GM23338 (cell line): Measurements from ENCODE around the gene JKAMP. TPM values are rescaled to one million over a fixed set of nuclear protein-coding genes. Genes with fewer than 3 reads are reported as not detected.

Experiments used
- ATAC-seq: fragments of 200-7000 bp; cut with Tn5 transposase; 3 replicates; pipeline ENCODE4 v1.9.1; 2020
- DNase-seq: peaks from one replicate; pipeline ENCODE4 v3.0.0-alpha.2; 2015; ENCODE audit warnings: low spot score
- H2AFZ ChIP-seq: fragments of 200-600 bp; sonication (generic); 2 replicates; pipeline ENCODE4 v1.8.0; 2016; ENCODE audit warnings: antibody characterized with exemption, mild to moderate bottlenecking, moderate library complexity
- H3F3A ChIP-seq: fragments of 200-600 bp; sonication (generic); replicated peaks from 2 replicates; pipeline ENCODE4 v1.8.0; 2017; ENCODE audit warnings: antibody characterized with exemption, mixed run types, low read depth
- H3K27ac ChIP-seq: fragments of 200-600 bp; sonication (generic); 2 replicates; pipeline ENCODE4 v1.6.1; 2016; ENCODE audit warnings: low read depth
- H3K27me3 ChIP-seq: fragments of 200-600 bp; sonication (generic); 2 replicates; pipeline ENCODE4 v1.8.0; 2016; ENCODE audit warnings: mild to moderate bottlenecking, mixed run types, moderate library complexity; ENCODE audit not compliant: insufficient read depth
- H3K36me3 ChIP-seq: fragments of 200-600 bp; sonication (generic); 2 replicates; pipeline ENCODE4 v1.8.0; 2016; ENCODE audit warnings: mild to moderate bottlenecking; ENCODE audit not compliant: insufficient read depth
- H3K4me1 ChIP-seq: fragments of 200-600 bp; sonication (generic); 2 replicates; pipeline ENCODE4 v1.8.0; 2016; ENCODE audit warnings: mild to moderate bottlenecking, moderate library complexity; ENCODE audit not compliant: insufficient read depth
- H3K4me2 ChIP-seq: fragments of 200-600 bp; sonication (generic); 2 replicates; pipeline ENCODE4 v1.7.1; 2017; ENCODE audit warnings: mixed run types
- H3K4me3 ChIP-seq: fragments of 200-600 bp; sonication (generic); 2 replicates; pipeline ENCODE4 v1.6.1; 2016; ENCODE audit warnings: mixed run types
- H3K79me2 ChIP-seq: fragments of 200-600 bp; sonication (generic); replicated peaks from 2 replicates; pipeline ENCODE4 v1.8.0; 2017; ENCODE audit warnings: mild to moderate bottlenecking; ENCODE audit not compliant: insufficient read depth
- H3K9me2 ChIP-seq: fragments of 200-600 bp; sonication (generic); 2 replicates; pipeline ENCODE4 v1.8.0; 2017; ENCODE audit not compliant: insufficient read depth
- H4K20me1 ChIP-seq: fragments of 200-600 bp; sonication (generic); replicated peaks from 2 replicates; pipeline ENCODE4 v1.8.0; 2017; ENCODE audit warnings: mild to moderate bottlenecking; ENCODE audit not compliant: insufficient read depth
- H3K27ac Mint-ChIP-seq: 2 replicates; pipeline ENCODE4 v1.8.0; 2020; ENCODE audit warnings: inconsistent platforms, mild to moderate bottlenecking, moderate library complexity, mixed read lengths
- H3K27me3 Mint-ChIP-seq: 3 replicates; pipeline ENCODE4 v1.8.0; 2022; ENCODE audit warnings: low read depth, mild to moderate bottlenecking, moderate library complexity, mixed read lengths, inconsistent platforms; ENCODE audit not compliant: insufficient read depth, poor library complexity
- H3K36me3 Mint-ChIP-seq: 3 replicates; pipeline ENCODE4 v1.8.0; 2021; ENCODE audit warnings: low read depth, mild to moderate bottlenecking, inconsistent platforms, moderate library complexity, mixed read lengths
- H3K4me1 Mint-ChIP-seq: 3 replicates; pipeline ENCODE4 v1.8.0; 2020; ENCODE audit warnings: mild to moderate bottlenecking, inconsistent platforms, mixed read lengths
- H3K4me3 Mint-ChIP-seq: 3 replicates; pipeline ENCODE4 v1.8.0; 2021; ENCODE audit warnings: moderate library complexity, mild to moderate bottlenecking, inconsistent platforms, mixed read lengths
- H3K9me3 Mint-ChIP-seq: 3 replicates; pipeline ENCODE4 v1.8.0; 2020; ENCODE audit warnings: moderate library complexity, mild to moderate bottlenecking, inconsistent platforms, mixed read lengths
- CREB1 ChIP-seq: fragments of 250-450 bp; sonication (Bioruptor Pico); IDR thresholded peaks from 2 replicates; pipeline ENCODE4 v1.5.0; 2020; ENCODE audit warnings: low read depth, mild to moderate bottlenecking, moderate library complexity
- EZH2 ChIP-seq: fragments of 200-600 bp; sonication (generic); IDR thresholded peaks from one replicate; pipeline ENCODE4 v1.8.0; 2017; ENCODE audit warnings: antibody characterized with exemption, mild to moderate bottlenecking, low read depth; ENCODE audit not compliant: unreplicated experiment
- EZH2phosphoT487 ChIP-seq: fragments of 200-600 bp; sonication (generic); IDR thresholded peaks from one replicate; pipeline ENCODE4 v1.8.1; 2018; ENCODE audit warnings: antibody characterized with exemption; ENCODE audit not compliant: unreplicated experiment
- JUNB ChIP-seq: IDR thresholded peaks from one replicate; pipeline ENCODE4 v1.6.1; 2016; ENCODE audit warnings: antibody characterized with exemption; ENCODE audit not compliant: unreplicated experiment
- NANOG ChIP-seq: IDR thresholded peaks from 2 replicates; pipeline ENCODE4 v1.6.1; 2016; ENCODE audit warnings: antibody characterized with exemption, borderline replicate concordance
- POLR2AphosphoS5 ChIP-seq: IDR thresholded peaks from 2 replicates; pipeline ENCODE4 v1.6.1; 2016; ENCODE audit warnings: antibody characterized with exemption, low read depth
- STAT1 ChIP-seq: IDR thresholded peaks from one replicate; pipeline ENCODE4 v1.6.1; 2016; ENCODE audit warnings: antibody characterized with exemption; ENCODE audit not compliant: unreplicated experiment
- ZNF114 ChIP-seq: fragments of 250-450 bp; sonication (Bioruptor Pico); IDR thresholded peaks from 2 replicates; pipeline ENCODE4 v1.5.0; 2020; ENCODE audit warnings: mild to moderate bottlenecking, moderate library complexity
- ZNF331 ChIP-seq: fragments of 250-450 bp; sonication (Bioruptor Pico); IDR thresholded peaks from 2 replicates; pipeline ENCODE4 v1.5.0; 2020; ENCODE audit warnings: low read depth, mild to moderate bottlenecking, moderate library complexity
- polyA plus RNA-seq: library from polyadenylated mRNA; unstranded; fragments of >200 nt; fragmentation: Nextera tagmentation; extraction: Ambion mirVana; gene quantifications from 2 replicates; pipeline ENCODE4 v1.2.1, GENCODE V29; 2016
- total RNA-seq: library from RNA; depleted of rRNA; stranded (reverse); fragments of >200 nt; shearing (Covaris generic); gene quantifications from 2 replicates; pipeline ENCODE4 v1.2.3, GENCODE V29; 2014
- TF ChIP-seq, protein P1 (sequence below): fragments of 250-450 bp; sonication (Bioruptor Pico); IDR thresholded peaks from 2 replicates; pipeline ENCODE4 v1.5.0; 2020; ENCODE audit warnings: mild to moderate bottlenecking, moderate library complexity
- TF ChIP-seq, protein P2 (sequence below): IDR thresholded peaks from one replicate; pipeline ENCODE4 v1.6.1; 2018; ENCODE audit warnings: antibody characterized with exemption; ENCODE audit not compliant: unreplicated experiment
- TF ChIP-seq, protein P3 (sequence below), 2 experiments: fragments of 200-600 bp in 1 of 2; sonication (generic) in 1 of 2; conservative IDR thresholded peaks; 2 replicates each; pipeline versions ENCODE4 v1.5.1 to v1.6.1; 2016 to 2017; ENCODE audit warnings: antibody characterized with exemption in 2 of 2, low read depth in 2 of 2, mild to moderate bottlenecking in 2 of 2, moderate library complexity in 1 of 2
- TF ChIP-seq, protein P4 (sequence below): IDR thresholded peaks from 2 replicates; pipeline ENCODE4 v1.6.1; 2016; ENCODE audit warnings: antibody characterized with exemption

Gene JKAMP
- total and polyA plus RNA-seq, 2 experiments from 2014 or later = 31.6 to 66.8 TPM

DNA sequence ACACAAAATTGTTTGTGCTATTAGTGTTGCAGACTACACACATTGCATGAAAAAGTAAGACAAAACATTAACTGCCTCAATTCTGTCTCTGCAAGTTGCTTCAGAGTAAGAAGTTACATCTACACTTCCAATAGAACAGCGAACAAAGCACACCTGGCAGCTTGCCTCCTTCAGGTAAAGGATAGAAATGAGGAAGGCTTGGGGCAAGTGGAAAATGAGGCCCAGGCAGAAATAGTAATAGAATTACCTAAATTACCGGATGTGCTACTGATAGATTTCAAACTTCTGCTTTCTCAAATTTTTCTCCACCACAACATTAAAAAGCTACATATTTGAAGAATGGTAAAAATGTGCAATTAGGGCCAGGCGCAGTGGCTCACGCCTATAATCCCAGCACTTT lies 54.6 kb downstream of the JKAMP start:
- no peak overlapping the region for H3K4me3 Mint-ChIP-seq
- H3F3A ChIP-seq = no peaks in the 10 kb centered on the region
- H3K4me2 ChIP-seq = no peak overlapping the region
- peak overlapping the region; percentile 39; the same call in 1 of the 2 replicates for H2AFZ ChIP-seq
- H3K36me3 Mint-ChIP-seq = no peaks in the 10 kb centered on the region
- no peaks in the 10 kb centered on the region for H3K4me1 ChIP-seq
- H3K79me2 ChIP-seq = no peaks in the 10 kb centered on the region
- no peaks in the 10 kb centered on the region for H3K9me2 ChIP-seq
- no peaks in the 10 kb centered on the region for H4K20me1 ChIP-seq
- H3K27me3 Mint-ChIP-seq = no peaks in the 10 kb centered on the region
- H3K27ac Mint-ChIP-seq = no peak overlapping the region
- no peaks in the 10 kb centered on the region for H3K9me3 Mint-ChIP-seq
- no peak for DNase-seq
- no peak overlapping the region for H3K4me3 ChIP-seq
- no peak for TF ChIP-seq EZH2phosphoT487
- TF ChIP-seq NANOG = no peak
- TF ChIP-seq, protein P1, sequence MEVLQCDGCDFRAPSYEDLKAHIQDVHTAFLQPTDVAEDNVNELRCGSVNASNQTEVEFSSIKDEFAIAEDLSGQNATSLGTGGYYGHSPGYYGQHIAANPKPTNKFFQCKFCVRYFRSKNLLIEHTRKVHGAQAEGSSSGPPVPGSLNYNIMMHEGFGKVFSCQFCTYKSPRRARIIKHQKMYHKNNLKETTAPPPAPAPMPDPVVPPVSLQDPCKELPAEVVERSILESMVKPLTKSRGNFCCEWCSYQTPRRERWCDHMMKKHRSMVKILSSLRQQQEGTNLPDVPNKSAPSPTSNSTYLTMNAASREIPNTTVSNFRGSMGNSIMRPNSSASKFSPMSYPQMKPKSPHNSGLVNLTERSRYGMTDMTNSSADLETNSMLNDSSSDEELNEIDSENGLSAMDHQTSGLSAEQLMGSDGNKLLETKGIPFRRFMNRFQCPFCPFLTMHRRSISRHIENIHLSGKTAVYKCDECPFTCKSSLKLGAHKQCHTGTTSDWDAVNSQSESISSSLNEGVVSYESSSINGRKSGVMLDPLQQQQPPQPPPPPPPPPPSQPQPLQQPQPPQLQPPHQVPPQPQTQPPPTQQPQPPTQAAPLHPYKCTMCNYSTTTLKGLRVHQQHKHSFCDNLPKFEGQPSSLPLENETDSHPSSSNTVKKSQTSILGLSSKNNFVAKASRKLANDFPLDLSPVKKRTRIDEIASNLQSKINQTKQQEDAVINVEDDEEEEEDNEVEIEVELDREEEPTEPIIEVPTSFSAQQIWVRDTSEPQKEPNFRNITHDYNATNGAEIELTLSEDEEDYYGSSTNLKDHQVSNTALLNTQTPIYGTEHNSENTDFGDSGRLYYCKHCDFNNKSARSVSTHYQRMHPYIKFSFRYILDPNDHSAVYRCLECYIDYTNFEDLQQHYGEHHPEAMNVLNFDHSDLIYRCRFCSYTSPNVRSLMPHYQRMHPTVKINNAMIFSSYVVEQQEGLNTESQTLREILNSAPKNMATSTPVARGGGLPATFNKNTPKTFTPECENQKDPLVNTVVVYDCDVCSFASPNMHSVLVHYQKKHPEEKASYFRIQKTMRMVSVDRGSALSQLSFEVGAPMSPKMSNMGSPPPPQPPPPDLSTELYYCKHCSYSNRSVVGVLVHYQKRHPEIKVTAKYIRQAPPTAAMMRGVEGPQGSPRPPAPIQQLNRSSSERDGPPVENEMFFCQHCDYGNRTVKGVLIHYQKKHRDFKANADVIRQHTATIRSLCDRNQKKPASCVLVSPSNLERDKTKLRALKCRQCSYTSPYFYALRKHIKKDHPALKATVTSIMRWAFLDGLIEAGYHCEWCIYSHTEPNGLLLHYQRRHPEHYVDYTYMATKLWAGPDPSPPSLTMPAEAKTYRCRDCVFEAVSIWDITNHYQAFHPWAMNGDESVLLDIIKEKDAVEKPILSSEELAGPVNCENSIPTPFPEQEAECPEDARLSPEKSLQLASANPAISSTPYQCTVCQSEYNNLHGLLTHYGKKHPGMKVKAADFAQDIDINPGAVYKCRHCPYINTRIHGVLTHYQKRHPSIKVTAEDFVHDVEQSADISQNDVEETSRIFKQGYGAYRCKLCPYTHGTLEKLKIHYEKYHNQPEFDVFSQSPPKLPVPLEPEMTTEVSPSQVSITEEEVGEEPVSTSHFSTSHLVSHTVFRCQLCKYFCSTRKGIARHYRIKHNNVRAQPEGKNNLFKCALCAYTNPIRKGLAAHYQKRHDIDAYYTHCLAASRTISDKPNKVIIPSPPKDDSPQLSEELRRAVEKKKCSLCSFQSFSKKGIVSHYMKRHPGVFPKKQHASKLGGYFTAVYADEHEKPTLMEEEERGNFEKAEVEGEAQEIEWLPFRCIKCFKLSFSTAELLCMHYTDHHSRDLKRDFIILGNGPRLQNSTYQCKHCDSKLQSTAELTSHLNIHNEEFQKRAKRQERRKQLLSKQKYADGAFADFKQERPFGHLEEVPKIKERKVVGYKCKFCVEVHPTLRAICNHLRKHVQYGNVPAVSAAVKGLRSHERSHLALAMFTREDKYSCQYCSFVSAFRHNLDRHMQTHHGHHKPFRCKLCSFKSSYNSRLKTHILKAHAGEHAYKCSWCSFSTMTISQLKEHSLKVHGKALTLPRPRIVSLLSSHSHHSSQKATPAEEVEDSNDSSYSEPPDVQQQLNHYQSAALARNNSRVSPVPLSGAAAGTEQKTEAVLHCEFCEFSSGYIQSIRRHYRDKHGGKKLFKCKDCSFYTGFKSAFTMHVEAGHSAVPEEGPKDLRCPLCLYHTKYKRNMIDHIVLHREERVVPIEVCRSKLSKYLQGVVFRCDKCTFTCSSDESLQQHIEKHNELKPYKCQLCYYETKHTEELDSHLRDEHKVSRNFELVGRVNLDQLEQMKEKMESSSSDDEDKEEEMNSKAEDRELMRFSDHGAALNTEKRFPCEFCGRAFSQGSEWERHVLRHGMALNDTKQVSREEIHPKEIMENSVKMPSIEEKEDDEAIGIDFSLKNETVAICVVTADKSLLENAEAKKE = no peak
- TF ChIP-seq, protein P2, sequence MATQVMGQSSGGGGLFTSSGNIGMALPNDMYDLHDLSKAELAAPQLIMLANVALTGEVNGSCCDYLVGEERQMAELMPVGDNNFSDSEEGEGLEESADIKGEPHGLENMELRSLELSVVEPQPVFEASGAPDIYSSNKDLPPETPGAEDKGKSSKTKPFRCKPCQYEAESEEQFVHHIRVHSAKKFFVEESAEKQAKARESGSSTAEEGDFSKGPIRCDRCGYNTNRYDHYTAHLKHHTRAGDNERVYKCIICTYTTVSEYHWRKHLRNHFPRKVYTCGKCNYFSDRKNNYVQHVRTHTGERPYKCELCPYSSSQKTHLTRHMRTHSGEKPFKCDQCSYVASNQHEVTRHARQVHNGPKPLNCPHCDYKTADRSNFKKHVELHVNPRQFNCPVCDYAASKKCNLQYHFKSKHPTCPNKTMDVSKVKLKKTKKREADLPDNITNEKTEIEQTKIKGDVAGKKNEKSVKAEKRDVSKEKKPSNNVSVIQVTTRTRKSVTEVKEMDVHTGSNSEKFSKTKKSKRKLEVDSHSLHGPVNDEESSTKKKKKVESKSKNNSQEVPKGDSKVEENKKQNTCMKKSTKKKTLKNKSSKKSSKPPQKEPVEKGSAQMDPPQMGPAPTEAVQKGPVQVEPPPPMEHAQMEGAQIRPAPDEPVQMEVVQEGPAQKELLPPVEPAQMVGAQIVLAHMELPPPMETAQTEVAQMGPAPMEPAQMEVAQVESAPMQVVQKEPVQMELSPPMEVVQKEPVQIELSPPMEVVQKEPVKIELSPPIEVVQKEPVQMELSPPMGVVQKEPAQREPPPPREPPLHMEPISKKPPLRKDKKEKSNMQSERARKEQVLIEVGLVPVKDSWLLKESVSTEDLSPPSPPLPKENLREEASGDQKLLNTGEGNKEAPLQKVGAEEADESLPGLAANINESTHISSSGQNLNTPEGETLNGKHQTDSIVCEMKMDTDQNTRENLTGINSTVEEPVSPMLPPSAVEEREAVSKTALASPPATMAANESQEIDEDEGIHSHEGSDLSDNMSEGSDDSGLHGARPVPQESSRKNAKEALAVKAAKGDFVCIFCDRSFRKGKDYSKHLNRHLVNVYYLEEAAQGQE = no peak
- TF ChIP-seq, protein P3, sequence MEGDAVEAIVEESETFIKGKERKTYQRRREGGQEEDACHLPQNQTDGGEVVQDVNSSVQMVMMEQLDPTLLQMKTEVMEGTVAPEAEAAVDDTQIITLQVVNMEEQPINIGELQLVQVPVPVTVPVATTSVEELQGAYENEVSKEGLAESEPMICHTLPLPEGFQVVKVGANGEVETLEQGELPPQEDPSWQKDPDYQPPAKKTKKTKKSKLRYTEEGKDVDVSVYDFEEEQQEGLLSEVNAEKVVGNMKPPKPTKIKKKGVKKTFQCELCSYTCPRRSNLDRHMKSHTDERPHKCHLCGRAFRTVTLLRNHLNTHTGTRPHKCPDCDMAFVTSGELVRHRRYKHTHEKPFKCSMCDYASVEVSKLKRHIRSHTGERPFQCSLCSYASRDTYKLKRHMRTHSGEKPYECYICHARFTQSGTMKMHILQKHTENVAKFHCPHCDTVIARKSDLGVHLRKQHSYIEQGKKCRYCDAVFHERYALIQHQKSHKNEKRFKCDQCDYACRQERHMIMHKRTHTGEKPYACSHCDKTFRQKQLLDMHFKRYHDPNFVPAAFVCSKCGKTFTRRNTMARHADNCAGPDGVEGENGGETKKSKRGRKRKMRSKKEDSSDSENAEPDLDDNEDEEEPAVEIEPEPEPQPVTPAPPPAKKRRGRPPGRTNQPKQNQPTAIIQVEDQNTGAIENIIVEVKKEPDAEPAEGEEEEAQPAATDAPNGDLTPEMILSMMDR (conservative IDR thresholded peaks at IDR 0.05; ENCODE audit: low read depth in 2 of 2) = no peak
- no peak for TF ChIP-seq STAT1
- no peak for TF ChIP-seq ZNF114 (CRISPR knock-in tag)
- no peak for TF ChIP-seq CREB1 (CRISPR knock-in tag)
- no peak for TF ChIP-seq EZH2
- no peak for TF ChIP-seq ZNF331
- TF ChIP-seq, protein P4, sequence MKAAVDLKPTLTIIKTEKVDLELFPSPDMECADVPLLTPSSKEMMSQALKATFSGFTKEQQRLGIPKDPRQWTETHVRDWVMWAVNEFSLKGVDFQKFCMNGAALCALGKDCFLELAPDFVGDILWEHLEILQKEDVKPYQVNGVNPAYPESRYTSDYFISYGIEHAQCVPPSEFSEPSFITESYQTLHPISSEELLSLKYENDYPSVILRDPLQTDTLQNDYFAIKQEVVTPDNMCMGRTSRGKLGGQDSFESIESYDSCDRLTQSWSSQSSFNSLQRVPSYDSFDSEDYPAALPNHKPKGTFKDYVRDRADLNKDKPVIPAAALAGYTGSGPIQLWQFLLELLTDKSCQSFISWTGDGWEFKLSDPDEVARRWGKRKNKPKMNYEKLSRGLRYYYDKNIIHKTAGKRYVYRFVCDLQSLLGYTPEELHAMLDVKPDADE = no peak
- no peak for TF ChIP-seq POLR2AphosphoS5
- no peak for TF ChIP-seq JUNB
- H3K36me3 ChIP-seq = no peaks in the 10 kb centered on the region
- H3K27ac ChIP-seq = no peak overlapping the region
- ATAC-seq = no peak
- H3K27me3 ChIP-seq = no peaks in the 10 kb centered on the region
- H3K4me1 Mint-ChIP-seq = peaks cover 6% of the 10 kb centered on the region; the same call in 2 of the 3 replicates
